Endothelial cell of umbilical vein (primary cell): Measurements from ENCODE around the gene RGSL1. TPM values are rescaled to one million over a fixed set of nuclear protein-coding genes. Genes with fewer than 3 reads are reported as not detected.

Experiments
- BruUV-seq: library from RNA; stranded (reverse); fragments of 400-500 nt; replicated peaks from 2 replicates; lab custom pipeline; 2021; lab: Mats Ljungman, UMichigan
- CTCF ChIA-PET: fragments of 300-600, 350-600 bp; sonication (Branson Sonifier 250); formaldehyde crosslinking; loops from one replicate; lab custom pipeline; 2021; ENCODE audit warnings: antibody characterized with exemption, inconsistent platforms; lab: Charles Lee
- POLR2A ChIA-PET: fragments of 300-600, 350-600 bp; sonication (Branson Sonifier 250); formaldehyde crosslinking; loops from one replicate; lab custom pipeline; 2021; ENCODE audit warnings: antibody characterized with exemption, inconsistent platforms; lab: Charles Lee
- DNase-seq: peaks from one replicate; pipeline ENCODE4 v3.0.0-alpha.2; 2011; ENCODE audit warnings: low read depth, low spot score
- FAIRE-seq: peaks from 2 replicates; lab custom pipeline; 2011; peaks lifted over from hg19 to GRCh38; lab: Jason Lieb, UNC
- H2AFZ ChIP-seq: 2 replicates; pipeline ENCODE4 v1.6.0; 2012; ENCODE audit warnings: low read depth, low read length, control low read depth, inconsistent platforms
- H3K27ac ChIP-seq: 2 replicates; pipeline ENCODE4 v1.5.1; 2011; ENCODE audit warnings: low read depth, mild to moderate bottlenecking, control low read depth, low read length, moderate library complexity; ENCODE audit not compliant: insufficient read depth
- H3K27me3 ChIP-seq, 2 experiments: 2 replicates each; pipeline versions ENCODE4 v1.6.0 to v1.6.1; 2011; ENCODE audit warnings: low read length in 2 of 2, mixed read lengths in 1 of 2; ENCODE audit not compliant: control insufficient read depth in 2 of 2, insufficient read depth in 2 of 2
- H3K36me3 ChIP-seq, 2 experiments: 2 replicates in 1 of 2; 3 replicates in 1 of 2; pipeline ENCODE4 v1.5.1; 2011; ENCODE audit warnings: low read length in 2 of 2, mild to moderate bottlenecking in 1 of 2, moderate library complexity in 1 of 2; ENCODE audit not compliant: control insufficient read depth in 2 of 2, insufficient read depth in 2 of 2; ENCODE audit errors: extremely low read depth in 1 of 2
- H3K4me1 ChIP-seq: 3 replicates; pipeline ENCODE4 v1.5.1; 2011; ENCODE audit warnings: mild to moderate bottlenecking, low read length; ENCODE audit not compliant: control insufficient read depth, insufficient read depth; ENCODE audit errors: extremely low read depth
- H3K4me2 ChIP-seq: 2 replicates; pipeline ENCODE4 v1.6.1; 2011; ENCODE audit warnings: low read length, control low read depth, mixed read lengths; ENCODE audit not compliant: insufficient read depth
- H3K4me3 ChIP-seq, 3 experiments: fragments of 200-600 bp in 1 of 3; sonication (generic), shearing (Covaris generic) in 1 of 3; replicated peaks in 1 of 3; 2 replicates each; pipeline ENCODE4 v1.5.1; 2011 to 2016; ENCODE audit warnings: control low read depth in 3 of 3, low read length in 3 of 3, mild to moderate bottlenecking in 2 of 3, inconsistent platforms in 1 of 3, low read depth in 1 of 3, moderate library complexity in 1 of 3; ENCODE audit not compliant: insufficient read depth in 1 of 3
- H3K79me2 ChIP-seq: 2 replicates; pipeline ENCODE4 v1.6.0; 2012; ENCODE audit warnings: low read length, inconsistent platforms; ENCODE audit not compliant: control insufficient read depth, insufficient read depth
- H3K9ac ChIP-seq: replicated peaks from 2 replicates; pipeline ENCODE3; 2011; ENCODE audit warnings: low read length, control low read depth; ENCODE audit not compliant: insufficient read depth; ENCODE audit errors: extremely low read depth
- H3K9me1 ChIP-seq: replicated peaks from 3 replicates; pipeline ENCODE4 v1.6.0; 2011; ENCODE audit warnings: mild to moderate bottlenecking, low read length; ENCODE audit not compliant: control insufficient read depth, insufficient read depth; ENCODE audit errors: extremely low read depth
- H3K9me3 ChIP-seq: replicated peaks from 2 replicates; pipeline ENCODE4 v1.5.1; 2012; ENCODE audit warnings: low read length, inconsistent platforms; ENCODE audit not compliant: control insufficient read depth, insufficient read depth
- H4K20me1 ChIP-seq: replicated peaks from 2 replicates; pipeline ENCODE3; 2011; ENCODE audit warnings: mild to moderate bottlenecking, low read length; ENCODE audit not compliant: control insufficient read depth, insufficient read depth; ENCODE audit errors: extremely low read depth
- EZH2 ChIP-seq: IDR thresholded peaks from 2 replicates; pipeline ENCODE4 v1.6.1; 2012; ENCODE audit warnings: borderline replicate concordance, low read depth, mild to moderate bottlenecking, moderate library complexity, low read length, inconsistent platforms; ENCODE audit not compliant: severe bottlenecking
- FOS ChIP-seq: IDR thresholded peaks from 2 replicates; pipeline ENCODE4 v1.6.1; 2011; ENCODE audit warnings: mild to moderate bottlenecking, low read length, moderate library complexity, borderline replicate concordance; ENCODE audit not compliant: insufficient read depth
- GATA2 ChIP-seq: IDR thresholded peaks from 2 replicates; pipeline ENCODE4 v1.7.0; 2011; ENCODE audit warnings: low read depth, mild to moderate bottlenecking, moderate library complexity, mixed read lengths, low read length; ENCODE audit not compliant: insufficient read length, insufficient read depth
- JUN ChIP-seq: IDR thresholded peaks from 2 replicates; pipeline ENCODE4 v1.6.1; 2011; ENCODE audit warnings: borderline replicate concordance, low read depth; ENCODE audit not compliant: insufficient read length, insufficient read depth
- MYC ChIP-seq: IDR thresholded peaks from one replicate; pipeline ENCODE4 v1.6.1; 2011; ENCODE audit warnings: mild to moderate bottlenecking, low read depth, low read length
- POLR2A ChIP-seq: IDR thresholded peaks from 2 replicates; pipeline ENCODE4 v1.6.1; 2012; ENCODE audit warnings: low read depth, mild to moderate bottlenecking, control low read depth, low read length
- POLR2AphosphoS5 ChIP-seq: IDR thresholded peaks from 2 replicates; pipeline ENCODE4 v1.6.1; 2012; ENCODE audit warnings: low read depth, mild to moderate bottlenecking, control low read depth, low read length, moderate library complexity; ENCODE audit not compliant: insufficient read depth
- dilution Hi-C: fragments of 300-500 bp; cut with MboI; formaldehyde crosslinking; loops from one replicate; pipeline ENCODE4 v1.15.0; 2019; ENCODE audit warnings: low sequenced_read_pairs; ENCODE audit not compliant: extremely low pct_ligation_motif_present
- intact Hi-C: fragments of 100-400 bp; cut with micrococcal nuclease; formaldehyde crosslinking; loops from one replicate; pipeline ENCODE4 v1.10.0; 2022
- polyA plus RNA-seq, 4 experiments: library from polyadenylated mRNA; depleted of rRNA in 3 of 4; stranded (reverse) in 3 of 4; unstranded in 1 of 4; fragments of >200 nt; gene quantifications; 2 replicates each; pipeline versions ENCODE4 v1.2.1 to v1.2.3, GENCODE V29; 2011 to 2012; ENCODE audit warnings: missing spikeins in 1 of 4
- total RNA-seq: library from RNA; stranded (reverse); gene quantifications from 2 replicates; pipeline ENCODE4 v1.2.3, GENCODE V29; 2021
- TF ChIP-seq, protein P1 (sequence below), 2 donors: IDR thresholded peaks; 1 replicate in 1 of 2; 2 replicates in 1 of 2; pipeline ENCODE4 v1.5.1; 2011; ENCODE audit warnings: low read length in 2 of 2, mild to moderate bottlenecking in 2 of 2, moderate library complexity in 2 of 2, control low read depth in 1 of 2, inconsistent platforms in 1 of 2, low read depth in 1 of 2; ENCODE audit not compliant: insufficient read depth in 1 of 2; ENCODE audit errors: extremely low read depth in 1 of 2
- TF ChIP-seq, protein P2 (sequence below): IDR thresholded peaks from 2 replicates; pipeline ENCODE4 v1.6.1; 2011; ENCODE audit not compliant: insufficient read depth, insufficient read length

RGSL1 gene
- total and polyA plus RNA-seq, 2 donors (not counting 3 experiments of a cell fraction or from before 2014, with no cell fraction given) = not detected

DNA sequence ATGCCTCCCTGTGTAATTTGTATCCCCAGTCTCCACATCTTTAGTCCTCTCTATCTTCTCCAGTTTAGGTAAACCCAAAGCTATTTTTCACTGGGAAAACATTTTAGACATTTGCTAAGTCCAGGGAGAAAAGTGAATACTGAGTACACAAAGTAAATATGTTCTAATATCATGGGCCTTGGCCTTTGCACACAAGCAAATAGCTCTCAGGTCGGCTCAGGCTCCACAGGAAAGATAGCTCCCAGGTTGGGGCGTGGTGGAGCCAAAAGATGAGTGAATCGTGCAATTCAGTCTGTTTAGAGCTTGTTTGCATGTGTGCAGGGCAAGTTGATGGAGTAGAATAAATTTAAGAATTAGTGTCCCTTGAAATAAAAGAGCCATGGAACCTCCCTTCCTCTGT, 7.9 kb downstream of the RGSL1 start:
- no TSS peak for BruUV-seq
- no peak for FAIRE-seq
- H3K36me3 ChIP-seq = no peaks in the 10 kb centered on the region
- no peak overlapping the region for H3K4me2 ChIP-seq
- no peaks in the 10 kb centered on the region for H3K4me1 ChIP-seq
- no peaks in the 10 kb centered on the region for H3K9me1 ChIP-seq
- H4K20me1 ChIP-seq = no peaks in the 10 kb centered on the region
- H3K9me3 ChIP-seq = no peaks in the 10 kb centered on the region
- CTCF ChIA-PET = interaction anchor here (0.7 kb wide), 1 partner anchor 315 kb away, joined by 3 read pairs; no protein-coding TSS in a partner anchor
- no peak for TF ChIP-seq JUN
- TF ChIP-seq, protein P1, sequence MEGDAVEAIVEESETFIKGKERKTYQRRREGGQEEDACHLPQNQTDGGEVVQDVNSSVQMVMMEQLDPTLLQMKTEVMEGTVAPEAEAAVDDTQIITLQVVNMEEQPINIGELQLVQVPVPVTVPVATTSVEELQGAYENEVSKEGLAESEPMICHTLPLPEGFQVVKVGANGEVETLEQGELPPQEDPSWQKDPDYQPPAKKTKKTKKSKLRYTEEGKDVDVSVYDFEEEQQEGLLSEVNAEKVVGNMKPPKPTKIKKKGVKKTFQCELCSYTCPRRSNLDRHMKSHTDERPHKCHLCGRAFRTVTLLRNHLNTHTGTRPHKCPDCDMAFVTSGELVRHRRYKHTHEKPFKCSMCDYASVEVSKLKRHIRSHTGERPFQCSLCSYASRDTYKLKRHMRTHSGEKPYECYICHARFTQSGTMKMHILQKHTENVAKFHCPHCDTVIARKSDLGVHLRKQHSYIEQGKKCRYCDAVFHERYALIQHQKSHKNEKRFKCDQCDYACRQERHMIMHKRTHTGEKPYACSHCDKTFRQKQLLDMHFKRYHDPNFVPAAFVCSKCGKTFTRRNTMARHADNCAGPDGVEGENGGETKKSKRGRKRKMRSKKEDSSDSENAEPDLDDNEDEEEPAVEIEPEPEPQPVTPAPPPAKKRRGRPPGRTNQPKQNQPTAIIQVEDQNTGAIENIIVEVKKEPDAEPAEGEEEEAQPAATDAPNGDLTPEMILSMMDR (IDR thresholded peaks at IDR 0.05; ENCODE audit: extremely low read depth in 1 of 2, insufficient read depth in 1 of 2, low read depth in 1 of 2, low read length in 2 of 2) = no peak
- no peak for TF ChIP-seq GATA2
- no peak for TF ChIP-seq MYC
- TF ChIP-seq EZH2 = no peak
- TF ChIP-seq POLR2AphosphoS5 = no peak
- TF ChIP-seq FOS = no peak
- TF ChIP-seq, protein P2, sequence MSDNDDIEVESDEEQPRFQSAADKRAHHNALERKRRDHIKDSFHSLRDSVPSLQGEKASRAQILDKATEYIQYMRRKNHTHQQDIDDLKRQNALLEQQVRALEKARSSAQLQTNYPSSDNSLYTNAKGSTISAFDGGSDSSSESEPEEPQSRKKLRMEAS = no peak
- no peak for TF ChIP-seq POLR2A
- H3K27ac ChIP-seq = no peak overlapping the region
- dilution Hi-C loops = no loop called here
- DNase-seq = no peak
- H3K4me3 ChIP-seq = no peak overlapping the region
- POLR2A ChIA-PET = no interaction called here
- H3K79me2 ChIP-seq = no peaks in the 10 kb centered on the region
- intact Hi-C loops = no loop called here
- H2AFZ ChIP-seq = no peak overlapping the region
- H3K9ac ChIP-seq = no peak overlapping the region
- H3K27me3 ChIP-seq = no peaks in the 10 kb centered on the region
